NCI-H1092 treated with DMSO at 0.1 percent for 48 hours (cell line): ENCODE data around the gene CHMP1A.

Source experiments
- DNase-seq: peaks from one replicate; lab custom pipeline; 2025; lab: John Stamatoyannopoulos, UW

The CHMP1A gene

GRCh38 chr16:89602952-89603590 is 54.4 kb downstream of the CHMP1A start:
- no peak for DNase-seq

GRCh38 chr16:89602273-89602951 is 55.1 kb downstream of the CHMP1A start:
- DNase-seq = no peak

GRCh38 chr16:89601906-89602272 is 55.6 kb downstream of the CHMP1A start:
- no peak for DNase-seq

GRCh38 chr16:89600956-89601355 is 56.6 kb downstream of the CHMP1A start:
- no peak for DNase-seq

GRCh38 chr16:89600427-89600826 is 57.1 kb downstream of the CHMP1A start:
- DNase-seq = no peak

- DNase-seq = no peak
These were observed 57.6 kb downstream of the CHMP1A start for GRCh38 chr16:89599902-89600301.

- DNase-seq = no peak
These were observed 58.1 kb downstream of the CHMP1A start for GRCh38 chr16:89599451-89599858.

GRCh38 chr16:89598199-89598598 is 59.3 kb downstream of the CHMP1A start:
- DNase-seq = no peak

GRCh38 chr16:89596957-89597649 is 60.4 kb downstream of the CHMP1A start:
- no peak for DNase-seq

- no peak for DNase-seq
These were observed 61.3 kb downstream of the CHMP1A start for GRCh38 chr16:89596061-89596689.

- no peak for DNase-seq
These were observed 62.0 kb downstream of the CHMP1A start for GRCh38 chr16:89595330-89596060.
